BLaER1 treated with 17β-estradiol and CSF1 and Interleukin-3, amounts not matched to agents 10 nM and 100 nM (cell line): Measurements from ENCODE around the gene MEGF6.
"Not testable (repeated sequence)": the region's sequence is repeated elsewhere in the genome, so short reads cannot be mapped to it uniquely, and the experiment has no call there.

ENCODE experiments used
- H3K27ac ChIP-seq, 11 experiments: shearing (Covaris generic); formaldehyde crosslinking; 2 replicates each; pipeline ENCODE4 v1.8.1; 2022
- H3K27me3 ChIP-seq, 11 experiments: shearing (Covaris generic); formaldehyde crosslinking; 2 replicates each; pipeline ENCODE4 v1.8.1; 2022
- H3K36me3 ChIP-seq, 11 experiments: shearing (Covaris generic); formaldehyde crosslinking; 2 replicates each; pipeline ENCODE4 v1.8.1; 2022
- H3K4me1 ChIP-seq, 10 experiments: shearing (Covaris generic); formaldehyde crosslinking; 2 replicates each; pipeline ENCODE4 v1.8.1; 2022
- H3K4me2 ChIP-seq, 11 experiments: shearing (Covaris generic); formaldehyde crosslinking; 2 replicates each; pipeline ENCODE4 v1.8.1; 2022
- H3K4me3 ChIP-seq, 10 experiments: shearing (Covaris generic); formaldehyde crosslinking; 2 replicates each; pipeline ENCODE4 v1.8.1; 2022
- H3K9ac ChIP-seq, 11 experiments: shearing (Covaris generic); formaldehyde crosslinking; 2 replicates each; pipeline ENCODE4 v1.8.1; 2022
- H3K9me3 ChIP-seq, 11 experiments: shearing (Covaris generic); formaldehyde crosslinking; replicated peaks in 1 of 11; 2 replicates each; pipeline ENCODE4 v1.8.1; 2022
- H4K20me1 ChIP-seq, 11 experiments: shearing (Covaris generic); formaldehyde crosslinking; 2 replicates each; pipeline ENCODE4 v1.8.1; 2022
- Cebpa-rat ChIP-seq, 11 experiments: shearing (Covaris generic); IDR thresholded peaks; 2 replicates each; pipeline ENCODE4 v1.8.1; 2022

The MEGF6 gene

DNA sequence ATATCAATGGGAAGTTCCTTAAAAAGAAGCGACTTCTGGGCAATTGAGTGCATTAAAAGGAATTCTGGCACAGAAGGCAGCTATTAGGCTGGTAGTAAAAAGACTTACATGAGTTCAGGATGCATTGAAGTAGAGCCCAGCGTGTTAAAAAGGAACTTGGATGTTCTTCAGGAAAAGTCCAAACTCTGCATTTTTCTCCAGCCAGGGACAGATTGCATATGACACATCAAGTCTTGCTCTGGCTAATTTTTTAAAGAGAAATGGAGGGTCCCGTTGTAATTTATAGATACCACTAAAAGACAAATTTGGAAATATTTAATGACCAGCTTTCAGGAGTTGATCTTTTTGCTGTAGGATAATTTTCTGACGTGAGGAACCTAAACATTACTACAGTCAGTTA lies 14.7 kb upstream of the MEGF6 start:
- peak overlapping the region; percentile 59 to 98 (median 89); a peak in 18 of 20 replicates for H3K4me3 ChIP-seq
- H3K9ac ChIP-seq, result peak overlapping the region; percentile 66 to 86 (median 79); a peak in 19 of 22 replicates
- H4K20me1 ChIP-seq, result peaks cover 0 to 48% (median 18%) of the 10 kb centered on the region in 11 experiments; a peak in 13 of 22 replicates

GRCh38 chr1:3625151-3625907 lies 14.0 kb upstream of the MEGF6 start:
- Histone ChIP-seq H3K27ac (peak overlapping the region; percentile 14 to 74 (median 43); a peak in 16 of 22 replicates), H3K27me3 (peaks cover 4 to 27% (median 23%) of the 10 kb centered on the region in 11 experiments; a peak in 21 of 22 replicates), H3K9me3 (no peaks in the 10 kb centered on the region), H3K9ac (peak overlapping the region; percentile 66 to 86 (median 79)), H3K4me2 (peak overlapping the region; percentile 88 to 100 (median 99)), H3K4me3 (peak overlapping the region; percentile 76 to 98 (median 89)), H3K4me1 (peaks cover 41 to 56% (median 47%) of the 10 kb centered on the region in 10 experiments), H4K20me1 (peaks cover 0 to 46% (median 14%) of the 10 kb centered on the region in 11 experiments; a peak in 14 of 22 replicates), H3K36me3 (peaks cover 29 to 40% (median 38%) of the 10 kb centered on the region in 11 experiments)
- no peak for TF ChIP-seq Cebpa-rat (IDR thresholded peaks at IDR 0.05)

More for the DNA sequence above, 14.7 kb upstream of the MEGF6 start:
- no peaks in the 10 kb centered on the region for H3K9me3 ChIP-seq
- H3K27ac ChIP-seq, result no peak overlapping the region
- H3K4me2 ChIP-seq, result peak overlapping the region; percentile 88 to 100 (median 99)
- H3K4me1 ChIP-seq, result peaks cover 41 to 58% (median 47%) of the 10 kb centered on the region in 10 experiments
- peaks cover 4 to 27% (median 23%) of the 10 kb centered on the region in 11 experiments; a peak in 21 of 22 replicates for H3K27me3 ChIP-seq
- TF ChIP-seq Cebpa-rat (IDR thresholded peaks at IDR 0.05), result no peak
- H3K36me3 ChIP-seq, result peaks cover 33 to 47% (median 43%) of the 10 kb centered on the region in 11 experiments

DNA sequence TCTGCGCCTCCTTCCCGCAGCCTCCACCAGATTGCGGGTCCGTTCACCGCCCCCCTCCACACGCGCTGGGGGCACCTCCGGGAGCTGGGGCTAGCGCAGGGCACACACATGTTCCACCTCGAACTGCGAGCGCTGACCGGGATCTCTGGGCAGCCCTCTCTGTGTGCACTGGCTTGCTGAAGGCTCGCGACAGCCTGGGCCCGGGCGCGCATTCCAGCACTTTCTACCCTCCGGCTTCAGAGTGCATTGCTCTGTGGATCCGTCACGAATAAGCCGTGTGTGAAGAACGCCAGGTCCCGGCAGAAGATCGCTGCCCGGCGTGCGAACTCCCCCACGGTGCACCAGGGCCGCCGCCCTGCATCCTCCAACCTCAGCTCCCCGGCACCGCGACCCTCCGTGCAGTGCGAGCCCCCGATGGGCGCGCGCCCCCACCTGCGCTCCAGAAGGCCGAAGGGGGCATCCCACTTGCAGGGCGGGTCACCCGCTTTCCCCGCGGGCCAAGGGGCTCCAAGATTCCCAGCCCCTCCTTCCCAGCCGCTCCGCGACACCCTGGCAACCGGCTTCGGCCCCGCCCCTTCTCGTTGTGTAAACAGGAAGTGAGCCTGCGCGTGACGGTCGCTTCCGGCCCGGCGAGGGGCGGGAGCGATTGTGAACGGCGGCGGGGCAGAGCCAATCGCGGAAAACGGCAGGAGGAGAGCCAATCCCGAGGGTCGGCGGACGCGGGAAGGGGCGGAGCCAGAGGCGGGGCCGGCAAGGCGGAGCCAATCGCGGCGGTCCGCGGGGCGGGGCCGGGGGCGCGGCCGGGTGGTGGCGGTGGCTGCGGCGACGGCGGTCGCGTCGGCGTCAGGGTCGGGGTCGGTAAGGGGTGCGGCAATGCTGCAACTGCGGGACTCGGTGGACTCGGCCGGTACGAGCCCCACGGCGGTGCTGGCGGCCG lies 13.2 kb upstream of the MEGF6 start, which contains the start of gene TPRG1L:
Gene TPRG1L, plus strand, starts transcription at position 816 of the 937 bp plus-strand sequence. Its CDS starts 58 bp downstream, at position 874.
- TF ChIP-seq Cebpa-rat (IDR thresholded peaks at IDR 0.05), result peak in 2 of 11 experiments; percentile 20 to 56; a peak in 2 of 22 replicates
- Histone ChIP-seq H3K9me3 (no peaks in the 10 kb centered on the region), H4K20me1 (peaks cover 0 to 38% (median 8%) of the 10 kb centered on the region in 11 experiments; a peak in 9 of 22 replicates), H3K9ac (peak within 1 kb of the TSS; percentile 69 to 86 (median 79)), H3K36me3 (peaks cover 22 to 32% (median 29%) of the 10 kb centered on the region in 11 experiments), H3K4me2 (peak within 1 kb of the TSS; percentile 96 to 100 (median 99)), H3K4me3 (peak within 1 kb of the TSS; percentile 76 to 98 (median 89)), H3K27me3 (peaks cover 4 to 27% (median 23%) of the 10 kb centered on the region in 11 experiments; a peak in 21 of 22 replicates), H3K4me1 (peaks cover 41 to 50% (median 46%) of the 10 kb centered on the region in 10 experiments), H3K27ac (peak within 1 kb of the TSS; percentile 14 to 75 (median 59); a peak in 21 of 22 replicates)

DNA sequence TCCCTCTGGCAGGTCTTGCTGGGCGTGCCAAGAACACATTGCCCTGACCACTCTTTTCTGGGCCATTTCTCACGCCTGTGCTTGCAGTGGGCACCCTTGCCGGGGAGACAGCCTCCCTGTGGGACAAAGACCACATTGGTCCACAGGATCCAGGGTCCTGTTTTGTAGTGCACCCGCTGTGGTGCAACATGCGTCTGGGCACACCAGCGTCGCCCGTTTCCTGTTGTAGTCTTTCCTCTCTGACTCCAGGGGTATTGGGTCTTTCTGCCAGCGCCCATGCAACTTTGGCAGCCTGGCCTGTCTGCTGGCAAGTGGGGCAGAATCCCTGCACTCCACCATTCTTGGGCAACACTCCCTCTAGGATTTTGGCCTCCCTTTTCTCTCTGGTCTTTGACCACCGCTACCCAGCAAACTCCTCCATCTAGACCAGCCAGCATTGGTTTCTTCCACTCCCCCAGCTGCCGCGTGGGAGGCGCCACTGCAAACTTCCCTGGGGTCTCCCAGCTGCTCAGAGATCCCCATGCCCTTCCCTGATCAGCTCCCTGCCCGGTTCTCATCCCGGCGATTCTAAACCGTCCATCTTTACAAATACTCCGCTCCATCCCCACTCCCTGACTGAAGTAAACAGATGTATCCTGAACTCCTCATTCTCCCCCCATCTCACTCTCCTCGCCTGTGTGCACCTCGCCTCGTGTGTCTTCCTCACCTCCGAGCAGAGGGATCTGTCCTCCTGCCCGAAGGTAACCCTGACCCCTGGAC lies 12.3 kb upstream of the MEGF6 start:
- TF ChIP-seq Cebpa-rat (IDR thresholded peaks at IDR 0.05), result no peak
- Histone ChIP-seq H3K9me3 (no peaks in the 10 kb centered on the region), H4K20me1 (peaks cover 0 to 30% (median 6%) of the 10 kb centered on the region in 11 experiments; a peak in 9 of 22 replicates), H3K27me3 (peaks cover 4 to 27% (median 23%) of the 10 kb centered on the region in 11 experiments; a peak in 21 of 22 replicates), H3K36me3 (peaks cover 14 to 23% (median 21%) of the 10 kb centered on the region in 11 experiments), H3K4me2 (peak overlapping the region; percentile 88 to 100 (median 99)), H3K9ac (peak overlapping the region; percentile 69 to 81 (median 76)), H3K4me1 (peaks cover 46 to 55% (median 49%) of the 10 kb centered on the region in 10 experiments), H3K27ac (peak overlapping the region in 9 of 11 experiments; percentile 50 to 75 (median 63); a peak in 16 of 22 replicates), H3K4me3 (peak overlapping the region; percentile 76 to 98 (median 89))

GRCh38 chr1:3622102-3622501 lies 10.8 kb upstream of the MEGF6 start:
- Histone ChIP-seq H3K27me3 (peaks cover 4 to 27% (median 23%) of the 10 kb centered on the region in 11 experiments; a peak in 21 of 22 replicates), H4K20me1 (peaks cover 0 to 16% (median 4%) of the 10 kb centered on the region in 11 experiments; a peak in 8 of 22 replicates), H3K4me1 (peaks cover 47 to 58% (median 54%) of the 10 kb centered on the region in 10 experiments), H3K4me2 (peak overlapping the region in 2 of 11 experiments; percentile 96 to 97; a peak in 2 of 22 replicates)
- H3K9ac ChIP-seq, H3K9me3 ChIP-seq, H3K27ac ChIP-seq, H3K4me3 ChIP-seq, H3K36me3 ChIP-seq: not testable (repeated sequence)

DNA sequence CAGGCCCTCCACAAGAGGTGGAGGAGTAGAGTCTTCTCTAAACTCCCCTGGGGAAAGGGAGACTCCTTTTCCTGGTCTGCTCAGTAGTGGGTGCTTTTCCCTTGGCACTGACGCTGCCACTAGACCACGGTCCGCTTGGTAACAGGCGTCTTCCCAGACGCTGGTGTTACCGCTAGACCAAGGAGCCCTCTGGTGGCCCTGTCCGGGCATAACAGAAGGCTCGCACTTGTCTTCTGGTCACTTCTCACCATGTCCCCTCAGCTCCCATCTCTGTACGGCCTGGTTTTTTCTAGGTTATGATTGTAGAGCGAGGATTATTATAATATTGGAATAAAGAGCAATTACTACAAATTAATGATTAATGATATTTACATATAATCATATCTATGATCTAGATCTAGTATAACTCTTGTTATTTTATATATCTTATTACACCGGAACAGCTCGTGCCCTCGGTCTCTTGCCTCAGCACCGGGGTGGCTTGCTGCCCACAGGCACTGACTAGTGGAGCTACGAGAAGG lies 9.9 kb upstream of the MEGF6 start:
- H3K36me3 ChIP-seq, H3K9me3 ChIP-seq, H3K9ac ChIP-seq, H3K27ac ChIP-seq, H3K4me3 ChIP-seq: not testable (repeated sequence)
- peak overlapping the region; percentile 38 to 79 (median 66); a peak in 20 of 22 replicates for H3K4me2 ChIP-seq
- peaks cover 4 to 27% (median 23%) of the 10 kb centered on the region in 11 experiments; a peak in 21 of 22 replicates for H3K27me3 ChIP-seq
- peaks cover 38 to 58% (median 53%) of the 10 kb centered on the region in 10 experiments for H3K4me1 ChIP-seq
- peaks cover 0 to 13% (median 4%) of the 10 kb centered on the region in 11 experiments; a peak in 8 of 22 replicates for H4K20me1 ChIP-seq

- Histone ChIP-seq H3K27me3 (peaks cover 4 to 27% (median 23%) of the 10 kb centered on the region in 11 experiments; a peak in 21 of 22 replicates), H3K36me3 (no peaks in the 10 kb centered on the region), H3K9me3 (no peaks in the 10 kb centered on the region), H4K20me1 (peaks cover 0 to 11% (median 3%) of the 10 kb centered on the region in 11 experiments; a peak in 8 of 22 replicates), H3K4me3 (no peak overlapping the region), H3K9ac (no peak overlapping the region), H3K4me2 (peak overlapping the region; percentile 38 to 79 (median 66); a peak in 20 of 22 replicates), H3K4me1 (peaks cover 33 to 53% (median 48%) of the 10 kb centered on the region in 10 experiments), H3K27ac (no peak overlapping the region; a peak in 1 of 22 replicates)
- no peak for TF ChIP-seq Cebpa-rat (IDR thresholded peaks at IDR 0.05)
Observed at GRCh38 chr1:3620708-3621107, 9.4 kb upstream of the MEGF6 start.
